HCT116 (cell line): ENCODE data around the gene CASKIN2. TPM values are rescaled to one million over a fixed set of nuclear protein-coding genes. Genes with fewer than 3 reads are reported as not detected.

ENCODE experiments used
- ATAC-seq: fragments of 200-7000 bp; cut with Tn5 transposase; 2 replicates; pipeline ENCODE4 v1.9.1; 2020; ENCODE audit warnings: mild to moderate bottlenecking, moderate library complexity
- BruUV-seq: library from RNA; stranded (reverse); fragments of 400-500 nt; replicated peaks from 2 replicates; lab custom pipeline; 2021; lab: Mats Ljungman, UMichigan
- CTCF ChIA-PET: fragments of 300-600 bp; sonication (Branson Sonifier 250); formaldehyde crosslinking; loops from one replicate; lab custom pipeline; 2021; ENCODE audit warnings: antibody characterized with exemption; lab: Charles Lee
- POLR2A ChIA-PET: fragments of 300-600, 350-600 bp; sonication (Branson Sonifier 250); formaldehyde crosslinking; loops from one replicate; lab custom pipeline; 2021; ENCODE audit warnings: antibody characterized with exemption; lab: Charles Lee
- RAD21 ChIA-PET, 2 experiments: fragments of 300-600 bp; sonication (Branson Sonifier 250); formaldehyde crosslinking; loops; one replicate each; lab custom pipeline; 2023; ENCODE audit warnings: low total read pairs in 2 of 2; ENCODE audit not compliant: uncharacterized antibody in 2 of 2, unreplicated experiment in 2 of 2, low non-redundant PET in 1 of 2; lab: Charles Lee
- DNase-seq: peaks from one replicate; pipeline ENCODE4 v3.0.0-alpha.2; 2010; ENCODE audit warnings: low read depth, low spot score
- H2AFZ ChIP-seq: fragments of 200-600 bp; shearing (Covaris generic), sonication (generic); 2 replicates; pipeline ENCODE4 v1.6.1; 2017; ENCODE audit warnings: low read depth, mixed run types, mixed read lengths, antibody characterized with exemption, low read length; ENCODE audit not compliant: poor library complexity, severe bottlenecking
- H3K27ac ChIP-seq: 2 replicates; pipeline ENCODE4 v1.5.1; 2012; ENCODE audit warnings: low read depth, low read length
- H3K27me3 ChIP-seq: fragments of 200-600 bp; sonication (generic); 2 replicates; pipeline ENCODE4 v1.6.1; 2016; ENCODE audit warnings: mixed run types, low read length, mixed read lengths; ENCODE audit not compliant: insufficient read depth
- H3K36me3 ChIP-seq, 2 experiments: fragments of 200-500 bp in 1 of 2; fragments of 200-600 bp in 1 of 2; sonication (Bioruptor generic) in 1 of 2; sonication (generic) in 1 of 2; 2 replicates each; pipeline versions ENCODE4 v1.5.1 to v1.6.1; 2014 to 2016; ENCODE audit warnings: low read length in 2 of 2, inconsistent platforms in 1 of 2, mixed read lengths in 1 of 2, mixed run types in 1 of 2; ENCODE audit not compliant: insufficient read depth in 2 of 2, control insufficient read depth in 1 of 2
- H3K4me1 ChIP-seq, 2 experiments: fragments of 200-600 bp in 1 of 2; sonication (generic) in 1 of 2; 2 replicates each; pipeline versions ENCODE4 v1.5.1 to v1.6.1; 2012 to 2017; ENCODE audit warnings: low read length in 2 of 2, inconsistent platforms in 1 of 2, mild to moderate bottlenecking in 1 of 2, mixed read lengths in 1 of 2, mixed run types in 1 of 2, moderate library complexity in 1 of 2; ENCODE audit not compliant: insufficient read depth in 2 of 2, control insufficient read depth in 1 of 2
- H3K4me2 ChIP-seq: fragments of 200-600 bp; sonication (generic); 2 replicates; pipeline ENCODE4 v1.6.1; 2017; ENCODE audit warnings: mixed run types, low read length, mixed read lengths
- H3K4me3 ChIP-seq, 2 experiments: fragments of 200-600 bp in 1 of 2; sonication (generic) in 1 of 2; replicated peaks in 1 of 2; 2 replicates each; pipeline ENCODE4 v1.5.1; 2011 to 2016; ENCODE audit warnings: low read length in 2 of 2, control low read depth in 1 of 2, low read depth in 1 of 2, mild to moderate bottlenecking in 1 of 2, mixed read lengths in 1 of 2, mixed run types in 1 of 2
- H3K79me2 ChIP-seq: fragments of 200-600 bp; sonication (generic); 2 replicates; pipeline ENCODE4 v1.6.1; 2017; ENCODE audit warnings: mild to moderate bottlenecking, mixed run types, low read length, moderate library complexity, mixed read lengths; ENCODE audit not compliant: insufficient read depth
- H3K9ac ChIP-seq: fragments of 200-600 bp; sonication (generic); 2 replicates; pipeline ENCODE4 v1.6.1; 2016; ENCODE audit warnings: low read length, mixed read lengths
- H3K9me2 ChIP-seq: fragments of 200-600 bp; sonication (generic), shearing (Covaris generic); 2 replicates; pipeline ENCODE4 v1.6.1; 2017; ENCODE audit warnings: mixed run types, mild to moderate bottlenecking, moderate library complexity; ENCODE audit not compliant: insufficient read depth
- H3K9me3 ChIP-seq, 2 experiments: fragments of 200-500 bp in 1 of 2; fragments of 200-600 bp in 1 of 2; sonication (Bioruptor generic) in 1 of 2; sonication (generic) in 1 of 2; 2 replicates each; pipeline ENCODE4 v1.6.1; 2014 to 2017; ENCODE audit warnings: low read length in 2 of 2, mixed read lengths in 2 of 2, inconsistent platforms in 1 of 2, low read depth in 1 of 2, mild to moderate bottlenecking in 1 of 2, mixed run types in 1 of 2, moderate library complexity in 1 of 2; ENCODE audit not compliant: control insufficient read depth in 1 of 2, insufficient read depth in 1 of 2
- H4K20me1 ChIP-seq: fragments of 200-600 bp; sonication (generic), shearing (Covaris generic); 2 replicates; pipeline ENCODE4 v1.6.1; 2017; ENCODE audit warnings: mixed run types, mild to moderate bottlenecking, moderate library complexity; ENCODE audit not compliant: insufficient read depth
- CBX3 ChIP-seq: IDR thresholded peaks from 2 replicates; pipeline ENCODE4 v1.6.1; 2012; ENCODE audit warnings: low read depth
- CEBPB ChIP-seq: IDR thresholded peaks from 2 replicates; pipeline ENCODE4 v1.6.1; 2012; ENCODE audit warnings: low read depth
- EGR1 ChIP-seq: IDR thresholded peaks from 2 replicates; pipeline ENCODE4 v1.6.1; 2012; ENCODE audit warnings: low read depth
- EZH2 ChIP-seq: fragments of 200-600 bp; sonication (generic); IDR thresholded peaks from 2 replicates; pipeline ENCODE4 v1.6.1; 2017; ENCODE audit warnings: antibody characterized with exemption, mixed run types
- EZH2phosphoT487 ChIP-seq: fragments of 200-600 bp; IDR thresholded peaks from 2 replicates; pipeline ENCODE4 v1.6.1; 2018; ENCODE audit warnings: antibody characterized with exemption, borderline replicate concordance
- FOSL1 ChIP-seq: IDR thresholded peaks from 2 replicates; pipeline ENCODE4 v1.6.1; 2012; ENCODE audit warnings: low read depth
- JUND ChIP-seq: IDR thresholded peaks from 2 replicates; pipeline ENCODE4 v1.6.1; 2012
- POLR2A ChIP-seq: IDR thresholded peaks from 2 replicates; pipeline ENCODE4 v1.7.0; 2011; ENCODE audit warnings: borderline replicate concordance; ENCODE audit not compliant: insufficient read depth, insufficient read length; ENCODE audit errors: extremely low read depth
- SP1 ChIP-seq: IDR thresholded peaks from 2 replicates; pipeline ENCODE4 v1.6.1; 2012; ENCODE audit warnings: low read depth
- SRF ChIP-seq: IDR thresholded peaks from 2 replicates; pipeline ENCODE4 v1.6.1; 2012; ENCODE audit warnings: low read depth
- TCF7L2 ChIP-seq: IDR thresholded peaks from 2 replicates; pipeline ENCODE4 v1.7.0; 2011; ENCODE audit warnings: borderline replicate concordance, inconsistent platforms; ENCODE audit not compliant: insufficient read depth, insufficient read length; ENCODE audit errors: extremely low read depth
- YY1 ChIP-seq: IDR thresholded peaks from 2 replicates; pipeline ENCODE4 v1.6.1; 2011; ENCODE audit warnings: low read length, low read depth, moderate library complexity, mild to moderate bottlenecking; ENCODE audit not compliant: insufficient replicate concordance; ENCODE audit errors: extremely low read depth
- ZNF274 ChIP-seq: fragments of 200-500 bp; sonication (Bioruptor generic); IDR thresholded peaks from 2 replicates; pipeline ENCODE4 v1.6.1; 2014; ENCODE audit warnings: mild to moderate bottlenecking, low read depth, low read length, inconsistent platforms
- intact Hi-C: fragments of 100-400 bp; cut with micrococcal nuclease; formaldehyde crosslinking; loops from 2 replicates; pipeline ENCODE4 v1.10.0; 2022
- total RNA-seq: library from RNA; stranded (reverse); gene quantifications from one replicate; pipeline ENCODE4 v1.2.1, GENCODE V29; 2021; ENCODE audit not compliant: unreplicated experiment
- TF ChIP-seq, protein P1 (sequence below): IDR thresholded peaks from 2 replicates; pipeline ENCODE4 v1.6.1; 2011; ENCODE audit warnings: mild to moderate bottlenecking, low read length, moderate library complexity; ENCODE audit not compliant: insufficient replicate concordance; ENCODE audit errors: extremely low read depth
- TF ChIP-seq, protein P2 (sequence below): IDR thresholded peaks from 2 replicates; pipeline ENCODE4 v1.6.1; 2012
- TF ChIP-seq, protein P3 (sequence below): IDR thresholded peaks from 2 replicates; pipeline ENCODE4 v1.6.1; 2012; ENCODE audit warnings: low read depth

CASKIN2 gene
- total RNA-seq, 1 experiment from 2014 or later: 38.4 TPM

DNA sequence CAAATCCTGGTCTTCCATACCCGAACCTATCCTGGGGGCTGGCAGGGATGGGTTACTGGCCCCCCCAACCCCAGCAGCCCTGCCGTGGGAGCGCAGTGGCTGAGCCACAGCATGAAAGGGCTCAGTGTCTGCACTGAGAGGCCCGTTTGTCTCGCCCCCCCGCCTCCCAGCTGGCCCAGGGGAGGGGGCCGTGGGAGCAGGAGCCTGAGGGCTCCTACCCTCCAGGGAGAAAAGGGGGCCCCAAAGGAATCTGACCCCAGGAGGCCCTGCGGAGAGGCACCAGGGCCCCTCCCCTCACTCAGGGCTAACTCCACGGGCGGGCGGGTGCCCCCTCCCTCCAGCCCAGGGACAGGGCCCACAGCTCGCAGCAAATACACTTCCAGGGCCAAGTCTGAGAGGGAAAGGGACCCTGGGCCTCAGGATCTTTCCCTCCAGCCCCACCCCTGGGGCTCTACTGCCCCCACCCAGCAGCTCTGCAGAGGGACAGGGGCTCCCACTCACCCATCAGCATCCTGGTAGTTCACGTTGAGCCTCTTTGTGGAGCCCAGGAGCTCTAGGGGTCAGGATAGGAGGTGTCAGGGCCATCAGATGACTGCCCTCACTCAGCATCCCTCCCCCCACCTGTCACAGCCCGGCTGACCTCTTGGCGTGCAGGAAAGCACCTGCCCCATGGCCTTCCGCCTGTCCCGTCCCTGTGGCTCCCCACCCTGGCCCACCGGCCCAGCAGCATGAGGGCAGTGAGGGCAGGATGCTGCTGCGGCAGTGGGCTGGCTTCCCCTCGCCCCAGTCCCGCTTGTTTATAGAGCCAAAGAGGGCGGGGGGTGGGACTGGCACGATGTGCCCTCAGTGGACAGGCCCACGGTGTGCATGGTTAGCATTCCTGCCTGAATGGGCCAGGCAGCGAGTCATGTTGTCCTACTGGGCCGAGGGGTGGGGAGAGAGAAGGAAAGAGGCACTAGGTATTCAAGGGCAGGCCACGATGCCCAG lies 7.3 kb downstream of the CASKIN2 start:
- ChIA-PET RAD21 (no interaction called here), CTCF (no interaction called here), POLR2A (no interaction called here)
- DNase-seq (no peak), ATAC-seq (no peak)
- Histone ChIP-seq H3K79me2 (peaks cover 30% of the 10 kb centered on the region; the same call in 1 of the 2 replicates), H3K4me1 (peaks cover 14 to 31% of the 10 kb centered on the region in 2 experiments), H2AFZ (no peak overlapping the region), H3K4me3 (no peak overlapping the region), H3K9me3 (no peaks in the 10 kb centered on the region), H4K20me1 (no peaks in the 10 kb centered on the region; the same call in 1 of the 2 replicates), H3K9ac (no peak overlapping the region), H3K27me3 (no peaks in the 10 kb centered on the region), H3K4me2 (no peak overlapping the region), H3K27ac (no peak overlapping the region; the same call in 1 of the 2 replicates), H3K36me3 (peaks cover 14 to 37% of the 10 kb centered on the region in 2 experiments; a peak in 2 of 4 replicates), H3K9me2 (no peaks in the 10 kb centered on the region)
- BruUV-seq: no TSS peak
- no peak for TF ChIP-seq CEBPB
- TF ChIP-seq, protein P1, sequence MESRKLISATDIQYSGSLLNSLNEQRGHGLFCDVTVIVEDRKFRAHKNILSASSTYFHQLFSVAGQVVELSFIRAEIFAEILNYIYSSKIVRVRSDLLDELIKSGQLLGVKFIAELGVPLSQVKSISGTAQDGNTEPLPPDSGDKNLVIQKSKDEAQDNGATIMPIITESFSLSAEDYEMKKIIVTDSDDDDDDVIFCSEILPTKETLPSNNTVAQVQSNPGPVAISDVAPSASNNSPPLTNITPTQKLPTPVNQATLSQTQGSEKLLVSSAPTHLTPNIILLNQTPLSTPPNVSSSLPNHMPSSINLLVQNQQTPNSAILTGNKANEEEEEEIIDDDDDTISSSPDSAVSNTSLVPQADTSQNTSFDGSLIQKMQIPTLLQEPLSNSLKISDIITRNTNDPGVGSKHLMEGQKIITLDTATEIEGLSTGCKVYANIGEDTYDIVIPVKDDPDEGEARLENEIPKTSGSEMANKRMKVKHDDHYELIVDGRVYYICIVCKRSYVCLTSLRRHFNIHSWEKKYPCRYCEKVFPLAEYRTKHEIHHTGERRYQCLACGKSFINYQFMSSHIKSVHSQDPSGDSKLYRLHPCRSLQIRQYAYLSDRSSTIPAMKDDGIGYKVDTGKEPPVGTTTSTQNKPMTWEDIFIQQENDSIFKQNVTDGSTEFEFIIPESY: no peak
- no peak for TF ChIP-seq EGR1
- TF ChIP-seq ZNF274: no peak
- TF ChIP-seq CBX3: no peak
- TF ChIP-seq, protein P2, sequence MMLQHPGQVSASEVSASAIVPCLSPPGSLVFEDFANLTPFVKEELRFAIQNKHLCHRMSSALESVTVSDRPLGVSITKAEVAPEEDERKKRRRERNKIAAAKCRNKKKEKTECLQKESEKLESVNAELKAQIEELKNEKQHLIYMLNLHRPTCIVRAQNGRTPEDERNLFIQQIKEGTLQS: no peak
- TF ChIP-seq JUND: no peak
- no peak for TF ChIP-seq EZH2phosphoT487
- TF ChIP-seq SP1: no peak
- TF ChIP-seq YY1: no peak
- TF ChIP-seq FOSL1: no peak
- TF ChIP-seq, protein P3, sequence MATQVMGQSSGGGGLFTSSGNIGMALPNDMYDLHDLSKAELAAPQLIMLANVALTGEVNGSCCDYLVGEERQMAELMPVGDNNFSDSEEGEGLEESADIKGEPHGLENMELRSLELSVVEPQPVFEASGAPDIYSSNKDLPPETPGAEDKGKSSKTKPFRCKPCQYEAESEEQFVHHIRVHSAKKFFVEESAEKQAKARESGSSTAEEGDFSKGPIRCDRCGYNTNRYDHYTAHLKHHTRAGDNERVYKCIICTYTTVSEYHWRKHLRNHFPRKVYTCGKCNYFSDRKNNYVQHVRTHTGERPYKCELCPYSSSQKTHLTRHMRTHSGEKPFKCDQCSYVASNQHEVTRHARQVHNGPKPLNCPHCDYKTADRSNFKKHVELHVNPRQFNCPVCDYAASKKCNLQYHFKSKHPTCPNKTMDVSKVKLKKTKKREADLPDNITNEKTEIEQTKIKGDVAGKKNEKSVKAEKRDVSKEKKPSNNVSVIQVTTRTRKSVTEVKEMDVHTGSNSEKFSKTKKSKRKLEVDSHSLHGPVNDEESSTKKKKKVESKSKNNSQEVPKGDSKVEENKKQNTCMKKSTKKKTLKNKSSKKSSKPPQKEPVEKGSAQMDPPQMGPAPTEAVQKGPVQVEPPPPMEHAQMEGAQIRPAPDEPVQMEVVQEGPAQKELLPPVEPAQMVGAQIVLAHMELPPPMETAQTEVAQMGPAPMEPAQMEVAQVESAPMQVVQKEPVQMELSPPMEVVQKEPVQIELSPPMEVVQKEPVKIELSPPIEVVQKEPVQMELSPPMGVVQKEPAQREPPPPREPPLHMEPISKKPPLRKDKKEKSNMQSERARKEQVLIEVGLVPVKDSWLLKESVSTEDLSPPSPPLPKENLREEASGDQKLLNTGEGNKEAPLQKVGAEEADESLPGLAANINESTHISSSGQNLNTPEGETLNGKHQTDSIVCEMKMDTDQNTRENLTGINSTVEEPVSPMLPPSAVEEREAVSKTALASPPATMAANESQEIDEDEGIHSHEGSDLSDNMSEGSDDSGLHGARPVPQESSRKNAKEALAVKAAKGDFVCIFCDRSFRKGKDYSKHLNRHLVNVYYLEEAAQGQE: no peak
- no peak for TF ChIP-seq POLR2A
- no peak for TF ChIP-seq TCF7L2
- no peak for TF ChIP-seq SRF
- no peak for TF ChIP-seq EZH2
- intact Hi-C loops: no loop called here
